ENCODE data around the gene CRYGN.

DNA sequence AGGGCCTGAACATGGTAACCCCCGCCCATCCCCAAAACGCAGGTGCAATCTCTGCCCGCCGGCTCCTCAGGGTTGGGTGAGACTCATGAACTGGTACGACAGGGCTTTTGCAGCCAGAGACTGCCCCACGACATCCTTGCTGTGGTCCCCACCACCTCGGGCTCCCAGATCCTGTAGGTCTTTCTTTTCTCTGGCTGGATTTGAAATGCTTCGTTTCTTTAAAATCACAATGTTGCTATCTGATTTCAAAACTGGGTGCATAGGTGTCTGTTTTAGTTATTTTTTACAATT is 52.0 kb downstream of the CRYGN start:
- no peak for TF ChIP-seq EZH2 (IDR thresholded peaks at IDR 0.05; ENCODE audit: insufficient read depth, poor library complexity, severe bottlenecking)
- no peak for TF ChIP-seq EZH2phosphoT487 (IDR thresholded peaks at IDR 0.05; ENCODE audit: insufficient read depth, low read depth)

All from GM23248 (cell line).